Testis (tissue), 2 donors: ENCODE data around the gene VPS35L.

Experiments used
- CTCF ChIP-seq, 3 experiments: fragments of 450-650 bp in 2 of 3; fragments of 200-600 bp in 1 of 3; sonication (generic) in 1 of 3; IDR thresholded peaks; one replicate each; pipeline ENCODE4 v1.5.1; 2016 to 2019; ENCODE audit warnings: antibody characterized with exemption in 3 of 3, mild to moderate bottlenecking in 2 of 3, moderate library complexity in 1 of 3
- POLR2A ChIP-seq: fragments of 450-650 bp; IDR thresholded peaks from one replicate; pipeline ENCODE4 v1.6.1; 2017; ENCODE audit warnings: antibody characterized with exemption, mild to moderate bottlenecking, moderate library complexity

DNA sequence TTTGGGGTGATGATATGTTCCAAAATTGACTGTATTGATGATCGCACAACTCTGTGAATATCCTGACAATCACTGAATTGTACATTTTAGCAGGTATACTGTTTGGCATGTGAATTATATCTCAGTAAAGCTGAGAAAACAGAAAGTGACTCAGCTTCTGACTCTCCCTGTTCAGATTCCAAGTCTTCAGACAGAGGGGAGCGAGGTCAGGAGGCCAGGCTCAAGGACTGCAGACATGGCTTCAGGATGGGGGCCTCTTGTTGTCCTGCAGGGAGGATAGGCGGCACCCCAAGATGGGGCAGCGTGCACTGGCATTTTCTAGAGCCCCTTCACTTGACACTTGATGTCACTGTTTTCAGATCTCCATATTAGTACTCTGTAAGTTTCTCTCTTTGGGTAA is 116.9 kb downstream of the VPS35L start:
- TF ChIP-seq CTCF (IDR thresholded peaks at IDR 0.05) (no peak), POLR2A (no peak)
